Esophagus muscularis mucosa (tissue), 4 donors: Measurements from ENCODE around the gene COQ2. TPM values are rescaled to one million over a fixed set of nuclear protein-coding genes. Genes with fewer than 3 reads are reported as not detected.

Source experiments
- DNase-seq: peaks from one replicate; pipeline ENCODE4 v3.0.0-alpha.2; 2017; ENCODE audit errors: extremely low spot score
- H3K27ac ChIP-seq, 4 donors: fragments of 200-600 bp; sonication (generic); replicated peaks in 1 of 4; 1 replicate in 3 of 4; 2 replicates in 1 of 4; pipeline ENCODE4 v1.5.1; 2016 to 2019; ENCODE audit warnings: mild to moderate bottlenecking in 1 of 4
- H3K27me3 ChIP-seq, 4 donors: fragments of 200-600 bp; sonication (generic); one replicate each; pipeline versions ENCODE4 v1.5.1 to v1.6.0; 2016 to 2019
- H3K36me3 ChIP-seq, 4 donors: fragments of 200-600 bp; sonication (generic); one replicate each; pipeline ENCODE4 v1.5.1; 2016 to 2019
- H3K4me1 ChIP-seq, 4 donors: fragments of 200-600 bp; sonication (generic); one replicate each; pipeline ENCODE4 v1.5.1; 2016 to 2019
- H3K4me3 ChIP-seq, 4 donors: fragments of 200-600 bp; sonication (generic); 1 replicate in 2 of 4; 2 replicates in 2 of 4; pipeline ENCODE4 v1.5.1; 2016 to 2019; ENCODE audit warnings: mild to moderate bottlenecking in 4 of 4, moderate library complexity in 1 of 4
- H3K9me3 ChIP-seq, 4 donors: fragments of 200-600 bp; sonication (generic); 1 replicate in 3 of 4; 2 replicates in 1 of 4; pipeline ENCODE4 v1.5.1; 2016 to 2019
- CTCF ChIP-seq, 3 experiments: fragments of 200-600 bp in 2 of 3; fragments of 450-650 bp in 1 of 3; sonication (generic) in 2 of 3; IDR thresholded peaks; one replicate each; pipeline ENCODE4 v1.5.1; 2017 to 2019; ENCODE audit warnings: antibody characterized with exemption in 3 of 3, mild to moderate bottlenecking in 2 of 3, moderate library complexity in 1 of 3
- EP300 ChIP-seq: sonication (generic); formaldehyde crosslinking; IDR thresholded peaks from one replicate; pipeline ENCODE4 v1.6.1; 2017; ENCODE audit warnings: antibody characterized with exemption
- POLR2A ChIP-seq: fragments of 450-650 bp; IDR thresholded peaks from one replicate; pipeline ENCODE4 v1.6.1; 2017; ENCODE audit warnings: antibody characterized with exemption, moderate library complexity, mild to moderate bottlenecking, low read depth
- POLR2AphosphoS5 ChIP-seq, 2 donors: sonication (generic); formaldehyde crosslinking; IDR thresholded peaks; one replicate each; pipeline ENCODE4 v1.6.1; 2017; ENCODE audit warnings: antibody characterized with exemption in 2 of 2
- WGBS: methylation state at CpG from one replicate; pipeline ENCODE4 v1.1.5; 2018; 5-methylcytosine and 5-hydroxymethylcytosine counted together
- intact Hi-C: fragments of 100-400 bp; cut with DNase I; formaldehyde crosslinking; loops from one replicate; pipeline ENCODE4 v1.15.1; 2023
- small RNA-seq, 3 donors: library from RNA; depleted of rRNA; stranded (forward); fragments of <200 nt; gene quantifications; one replicate each; pipeline ENCODE3, GENCODE V24; 2016
- total RNA-seq, 4 donors: library from RNA; depleted of rRNA; stranded (reverse); fragments of >200 nt; gene quantifications; one replicate each; pipeline versions ENCODE4 v1.1.0 to v1.2.1, GENCODE V29; 2016

The COQ2 gene
- total RNA-seq, 4 donors from 2014 or later = 4.6 to 6.5 (median 5.4) TPM

- Histone ChIP-seq H3K9me3 (no peaks in the 10 kb centered on the region), H3K36me3 (no peaks in the 10 kb centered on the region), H3K4me1 (peaks cover 0 to 16% (median 9%) of the 10 kb centered on the region in 4 donors), H3K27ac (no peak overlapping the region), H3K4me3 (no peak overlapping the region), H3K27me3 (no peaks in the 10 kb centered on the region)
- TF ChIP-seq POLR2AphosphoS5 (IDR thresholded peaks at IDR 0.05) (no peak), EP300 (no peak), POLR2A (no peak), CTCF (IDR thresholded peaks at IDR 0.05) (no peak)
- intact Hi-C loops = no loop called here
- 87% methylated on average over 9 of the region's 10 CpGs for WGBS
- DNase-seq = no peak
These were observed 67.5 kb downstream of the COQ2 start for GRCh38 chr4:83216959-83217683.

GRCh38 chr4:83214079-83214478, 70.5 kb downstream of the COQ2 start:
- no peak for DNase-seq
- H3K27ac ChIP-seq = no peak overlapping the region
- no peak overlapping the region for H3K4me3 ChIP-seq
- no peaks in the 10 kb centered on the region for H3K36me3 ChIP-seq
- TF ChIP-seq EP300 = no peak
- no peak for TF ChIP-seq CTCF (IDR thresholded peaks at IDR 0.05)
- no peak for TF ChIP-seq POLR2AphosphoS5 (IDR thresholded peaks at IDR 0.05)
- no peak for TF ChIP-seq POLR2A
- intact Hi-C loops = no loop called here
- peaks cover 0 to 7% (median 1%) of the 10 kb centered on the region in 4 donors for H3K4me1 ChIP-seq
- no peaks in the 10 kb centered on the region for H3K9me3 ChIP-seq
- H3K27me3 ChIP-seq = no peaks in the 10 kb centered on the region

Small RNA genes within 50 kb of the gene (small RNA-seq; reads per million reads assigned to genes)
- 0 reads per million in 3 donors for gene AC114781.3

Other genes starting within 250 kb of the COQ2 start
- gene COPS4, start 249.6 kb downstream of the COQ2 start, total RNA-seq = 10 to 100 TPM; 54.8 to 63.7 (median 57.7) TPM
- gene PLAC8, start 170.1 kb downstream of the COQ2 start, total RNA-seq = 1 to 10 TPM in 3 of 4 donors, under 1 TPM in 1; 0.78 to 3.5 (median 2.0) TPM
- gene HPSE, start 50.0 kb upstream of the COQ2 start, total RNA-seq = 1 to 10 TPM in 1 of 4 donors, under 1 TPM in 3; 0.42 to 1.5 (median 0.88) TPM
- 10 to 100 TPM in 3 of 4 donors, 1 to 10 TPM in 1; 7.8 to 15.9 (median 12.3) TPM for gene HELQ, start 171.0 kb upstream of the COQ2 start, total RNA-seq
- gene MRPS18C, start 171.3 kb upstream of the COQ2 start, total RNA-seq = 10 to 100 TPM; 15.7 to 30.3 (median 22.3) TPM
- 10 to 100 TPM in 3 of 4 donors, 1 to 10 TPM in 1; 9.3 to 13.5 (median 10.8) TPM for gene ABRAXAS1, start 200.3 kb upstream of the COQ2 start, total RNA-seq